Sigmoid colon (tissue), 4 donors: Measurements from ENCODE around the gene MAPKAPK3.

Experiments used
- EP300 ChIP-seq, 4 donors: sonication (generic); formaldehyde crosslinking; IDR thresholded peaks; one replicate each; pipeline ENCODE4 v1.6.1; 2017; ENCODE audit warnings: antibody characterized with exemption in 4 of 4
- POLR2A ChIP-seq, 2 donors: fragments of 450-650 bp; IDR thresholded peaks; one replicate each; pipeline ENCODE4 v1.6.1; 2016; ENCODE audit warnings: antibody characterized with exemption in 2 of 2, mild to moderate bottlenecking in 2 of 2, moderate library complexity in 2 of 2
- TF ChIP-seq, protein P1 (sequence below), 4 experiments: fragments of 450-650 bp in 3 of 4; fragments of 200-600 bp in 1 of 4; IDR thresholded peaks; one replicate each; pipeline ENCODE4 v1.5.1; 2016 to 2019; ENCODE audit warnings: antibody characterized with exemption in 4 of 4, mild to moderate bottlenecking in 3 of 4, moderate library complexity in 2 of 4

DNA sequence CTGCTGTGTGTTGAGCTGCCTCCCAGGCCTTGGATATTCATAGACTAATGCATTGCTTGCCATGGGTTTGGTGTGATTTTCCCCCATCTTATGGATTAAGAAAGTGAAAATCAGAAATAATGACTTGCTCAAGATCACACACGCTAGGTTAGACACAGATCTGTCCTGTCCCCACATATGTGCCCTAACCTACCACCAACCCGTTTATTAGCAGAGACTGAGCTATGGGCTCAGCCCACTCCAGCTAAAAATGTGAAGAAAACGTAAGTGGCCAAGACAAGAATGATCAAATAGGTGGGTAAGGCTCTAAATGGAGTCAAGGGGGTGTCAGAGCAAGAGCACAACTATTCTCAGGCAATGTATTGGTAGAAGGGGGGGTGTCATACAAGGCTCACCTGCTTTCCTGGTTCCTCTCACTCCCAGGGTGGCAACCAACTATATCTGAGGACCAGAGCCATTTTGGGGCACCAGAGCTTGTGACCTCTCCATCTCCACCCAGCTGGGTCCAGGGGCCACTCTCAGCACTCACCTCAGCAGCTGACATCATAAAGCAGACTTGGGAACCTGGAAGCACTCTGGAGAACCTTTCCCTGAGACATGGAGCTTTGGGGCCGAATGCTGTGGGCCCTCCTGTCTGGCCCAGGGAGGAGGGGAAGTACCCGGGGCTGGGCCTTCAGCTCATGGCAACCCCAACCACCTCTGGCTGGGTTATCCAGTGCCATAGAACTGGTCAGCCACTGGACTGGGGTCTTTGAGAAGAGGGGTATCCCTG lies 46.3 kb upstream of the MAPKAPK3 start:
- TF ChIP-seq, protein P1, sequence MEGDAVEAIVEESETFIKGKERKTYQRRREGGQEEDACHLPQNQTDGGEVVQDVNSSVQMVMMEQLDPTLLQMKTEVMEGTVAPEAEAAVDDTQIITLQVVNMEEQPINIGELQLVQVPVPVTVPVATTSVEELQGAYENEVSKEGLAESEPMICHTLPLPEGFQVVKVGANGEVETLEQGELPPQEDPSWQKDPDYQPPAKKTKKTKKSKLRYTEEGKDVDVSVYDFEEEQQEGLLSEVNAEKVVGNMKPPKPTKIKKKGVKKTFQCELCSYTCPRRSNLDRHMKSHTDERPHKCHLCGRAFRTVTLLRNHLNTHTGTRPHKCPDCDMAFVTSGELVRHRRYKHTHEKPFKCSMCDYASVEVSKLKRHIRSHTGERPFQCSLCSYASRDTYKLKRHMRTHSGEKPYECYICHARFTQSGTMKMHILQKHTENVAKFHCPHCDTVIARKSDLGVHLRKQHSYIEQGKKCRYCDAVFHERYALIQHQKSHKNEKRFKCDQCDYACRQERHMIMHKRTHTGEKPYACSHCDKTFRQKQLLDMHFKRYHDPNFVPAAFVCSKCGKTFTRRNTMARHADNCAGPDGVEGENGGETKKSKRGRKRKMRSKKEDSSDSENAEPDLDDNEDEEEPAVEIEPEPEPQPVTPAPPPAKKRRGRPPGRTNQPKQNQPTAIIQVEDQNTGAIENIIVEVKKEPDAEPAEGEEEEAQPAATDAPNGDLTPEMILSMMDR (IDR thresholded peaks at IDR 0.05), result no peak
- TF ChIP-seq EP300 (IDR thresholded peaks at IDR 0.05) (no peak), POLR2A (IDR thresholded peaks at IDR 0.05) (no peak)
